Right hindlimb (tissue), 1 donor: ENCODE data around the gene CFAP77.

ENCODE experiments used
- DNase-seq: peaks from one replicate; pipeline ENCODE4 v3.0.0-alpha.2; 2018

The CFAP77 gene

DNA sequence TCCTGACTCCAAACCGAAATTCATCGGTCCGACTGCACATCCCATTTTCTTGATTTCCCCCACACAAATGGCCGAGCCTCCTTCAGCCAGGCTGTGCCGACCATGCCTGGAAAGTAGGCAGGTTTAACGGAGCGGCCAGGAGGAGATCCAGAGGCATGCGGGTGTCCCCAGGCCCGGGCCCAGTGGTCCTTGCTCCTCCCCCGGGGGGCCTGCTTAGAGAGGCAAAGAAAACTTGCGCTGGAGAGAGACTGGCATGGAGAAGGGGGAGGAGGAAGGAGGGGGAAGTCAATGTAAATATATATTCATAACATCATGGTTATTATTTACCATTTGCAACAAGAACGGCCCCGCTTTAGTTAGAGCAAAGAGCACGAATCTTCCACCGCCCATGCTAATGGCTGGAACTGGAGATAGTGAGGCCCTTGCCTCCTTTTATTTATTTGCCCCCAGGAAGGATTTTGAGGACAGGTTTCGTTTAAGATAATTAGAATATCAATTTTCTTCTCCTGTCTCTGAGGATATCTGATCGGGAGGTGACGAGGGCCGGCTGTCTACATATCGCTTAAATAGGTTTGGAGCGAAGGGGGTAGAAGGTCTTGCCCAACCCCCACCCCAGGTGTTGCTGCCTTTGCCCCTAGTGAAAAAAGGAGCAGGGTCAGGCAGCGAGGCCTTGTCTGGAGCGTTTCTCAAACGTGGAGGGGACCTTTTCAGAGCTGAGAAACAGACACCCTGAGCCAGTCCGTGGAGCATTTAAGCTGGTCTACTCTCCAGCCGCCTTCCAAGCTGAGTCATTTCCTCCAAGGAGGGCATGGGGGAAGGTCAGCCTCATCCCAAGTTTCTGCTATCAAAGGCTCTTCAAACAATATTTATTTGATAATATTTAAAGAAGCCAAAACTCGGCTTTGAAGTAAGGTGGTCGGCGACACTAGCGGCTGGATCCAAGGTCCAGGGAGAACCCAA, 174.9 kb downstream of the CFAP77 start:
- no peak for DNase-seq

DNA sequence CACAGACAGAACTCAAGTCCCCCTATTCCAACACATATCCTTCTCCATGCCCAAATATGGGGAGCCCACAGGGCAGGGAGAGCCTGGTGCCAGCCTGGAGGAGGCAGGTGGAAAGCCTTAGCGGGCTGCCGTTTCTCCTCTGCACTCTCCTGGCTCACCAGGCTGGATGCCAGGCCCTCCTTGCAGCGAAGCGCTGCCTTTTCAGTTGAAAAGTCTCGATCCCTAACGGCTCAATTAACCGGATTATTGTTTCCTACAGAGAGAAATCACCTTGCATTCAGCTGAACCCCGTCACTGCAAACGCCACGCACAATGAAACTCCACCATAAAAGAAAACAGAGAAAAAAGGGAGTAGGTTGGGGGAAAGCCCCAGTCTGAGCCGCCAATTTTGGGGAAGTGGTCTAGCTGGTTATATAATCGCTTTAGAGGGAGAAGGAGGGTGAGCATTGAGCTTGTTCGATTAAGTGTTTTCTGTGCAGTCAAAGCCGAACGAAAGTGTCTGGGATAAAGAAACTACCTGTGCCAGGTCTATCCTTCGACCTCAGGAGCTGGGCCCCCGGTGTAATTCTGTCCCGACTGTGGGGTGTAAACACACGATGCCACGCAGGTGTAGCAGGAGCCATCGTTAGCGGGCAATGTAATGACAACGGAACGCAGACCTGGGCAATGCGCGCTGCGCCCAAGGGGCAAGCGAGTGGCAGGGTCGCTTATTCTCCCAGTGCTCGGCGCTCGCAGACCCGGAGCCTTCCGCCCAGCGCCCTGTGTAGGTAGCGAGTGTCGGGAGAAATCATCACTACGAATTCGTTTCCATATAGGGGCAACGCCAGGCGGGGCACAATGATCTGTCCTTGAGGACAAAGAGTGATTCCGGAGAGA, 176.2 kb downstream of the CFAP77 start:
- DNase-seq = no peak

DNA sequence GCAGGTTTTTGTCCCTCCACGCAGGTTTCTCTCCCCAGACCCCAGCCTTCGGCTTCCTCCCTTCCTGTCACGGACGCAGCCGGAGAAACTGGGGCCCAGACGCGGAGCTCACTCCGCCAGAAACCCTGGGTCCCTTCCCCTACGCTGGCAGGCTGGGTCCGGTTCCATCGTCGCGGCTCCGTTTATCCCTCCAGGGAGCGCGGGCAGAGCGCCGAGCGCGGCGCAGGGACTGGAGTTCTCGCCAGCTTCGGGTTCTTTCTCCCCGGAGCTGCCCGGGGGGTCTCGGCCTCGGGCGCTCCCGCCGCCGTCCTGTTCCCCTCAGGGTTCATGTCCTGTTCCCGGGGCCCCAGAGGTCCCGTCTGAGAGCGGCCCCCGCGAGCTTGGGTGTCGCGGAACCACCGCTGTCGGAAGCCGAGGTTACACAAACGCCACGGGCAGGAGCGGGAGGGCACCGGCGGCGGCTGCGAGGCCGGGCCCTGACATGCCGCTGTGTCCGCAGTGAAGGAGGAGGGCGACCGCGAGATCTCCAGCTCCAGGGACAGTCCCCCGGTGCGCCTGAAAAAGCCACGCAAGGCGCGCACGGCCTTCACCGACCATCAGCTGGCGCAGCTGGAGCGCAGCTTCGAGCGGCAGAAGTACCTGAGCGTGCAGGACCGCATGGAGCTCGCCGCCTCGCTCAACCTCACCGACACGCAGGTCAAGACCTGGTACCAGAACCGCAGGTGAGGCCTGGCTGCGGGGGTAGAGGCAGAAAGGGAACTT, 177.0 kb downstream of the CFAP77 start:
- no peak for DNase-seq

DNA sequence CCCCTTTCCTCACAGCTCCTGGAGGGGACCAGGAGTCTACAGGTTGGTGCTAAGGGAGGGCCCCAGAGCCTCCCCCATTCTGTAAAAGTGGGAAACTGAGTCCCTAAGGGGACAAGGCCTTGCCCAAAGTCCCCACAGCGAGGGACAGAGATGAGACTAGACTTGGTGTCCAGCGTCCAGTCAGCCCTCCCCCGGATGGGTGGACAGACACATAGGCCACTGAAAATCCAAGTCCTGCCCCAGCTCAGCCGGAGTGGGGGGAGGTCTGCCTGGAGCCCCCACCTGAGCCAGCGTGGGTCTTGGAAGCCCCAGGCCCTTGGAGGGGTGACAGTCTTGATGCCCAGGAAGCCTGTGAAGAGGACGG, 177.6 kb downstream of the CFAP77 start:
- DNase-seq = no peak

DNA sequence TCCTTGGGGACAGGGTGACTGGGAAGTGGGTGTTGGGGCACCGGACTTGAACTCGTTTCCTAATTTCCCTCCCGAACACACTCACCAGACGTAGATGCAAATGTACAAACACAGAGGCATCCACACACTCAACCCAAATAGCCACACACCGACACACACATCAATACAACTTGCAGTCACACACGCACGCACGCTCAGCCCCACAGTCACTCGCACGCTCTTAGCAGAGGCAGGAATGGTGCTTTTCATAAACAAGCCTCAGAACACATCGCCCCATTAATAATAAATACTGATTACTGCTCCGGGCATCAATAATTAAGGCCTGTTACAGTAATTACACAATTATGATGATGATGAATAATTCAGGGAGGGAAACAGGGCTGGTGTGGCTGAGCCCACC, 178.1 kb downstream of the CFAP77 start:
- no peak for DNase-seq

DNA sequence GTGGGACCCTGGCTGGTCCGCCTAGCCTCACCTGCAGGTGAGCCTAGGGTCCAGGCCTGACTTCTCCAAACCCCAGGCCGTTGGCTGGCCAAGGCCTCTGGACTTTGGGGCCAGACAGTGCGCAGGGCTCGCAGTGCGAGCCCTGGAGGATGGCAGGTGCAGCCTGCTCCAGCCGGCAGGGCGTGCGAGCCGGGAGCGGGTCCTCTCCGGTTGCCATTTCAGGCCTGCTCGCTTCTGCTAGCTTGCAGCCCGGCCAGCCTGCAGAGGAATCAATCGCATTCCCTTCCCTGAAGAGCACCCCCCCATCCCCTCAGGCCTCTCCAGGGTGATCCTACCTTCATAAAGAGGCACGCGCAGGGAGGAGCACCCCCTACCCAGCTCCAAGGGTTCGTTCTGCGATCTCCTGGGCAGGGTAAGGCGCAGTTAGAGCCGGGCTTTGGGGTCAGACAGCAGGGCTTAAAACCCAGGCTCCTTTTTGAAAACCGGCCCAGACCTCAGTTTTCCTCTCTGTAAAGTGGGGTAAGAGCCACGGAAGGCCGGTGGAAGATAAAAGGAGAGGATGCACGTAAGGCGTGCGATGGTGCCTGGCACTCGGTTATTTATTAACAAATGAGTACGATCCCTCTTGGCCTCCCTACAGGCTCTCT, 178.6 kb downstream of the CFAP77 start:
- DNase-seq = no peak

DNA sequence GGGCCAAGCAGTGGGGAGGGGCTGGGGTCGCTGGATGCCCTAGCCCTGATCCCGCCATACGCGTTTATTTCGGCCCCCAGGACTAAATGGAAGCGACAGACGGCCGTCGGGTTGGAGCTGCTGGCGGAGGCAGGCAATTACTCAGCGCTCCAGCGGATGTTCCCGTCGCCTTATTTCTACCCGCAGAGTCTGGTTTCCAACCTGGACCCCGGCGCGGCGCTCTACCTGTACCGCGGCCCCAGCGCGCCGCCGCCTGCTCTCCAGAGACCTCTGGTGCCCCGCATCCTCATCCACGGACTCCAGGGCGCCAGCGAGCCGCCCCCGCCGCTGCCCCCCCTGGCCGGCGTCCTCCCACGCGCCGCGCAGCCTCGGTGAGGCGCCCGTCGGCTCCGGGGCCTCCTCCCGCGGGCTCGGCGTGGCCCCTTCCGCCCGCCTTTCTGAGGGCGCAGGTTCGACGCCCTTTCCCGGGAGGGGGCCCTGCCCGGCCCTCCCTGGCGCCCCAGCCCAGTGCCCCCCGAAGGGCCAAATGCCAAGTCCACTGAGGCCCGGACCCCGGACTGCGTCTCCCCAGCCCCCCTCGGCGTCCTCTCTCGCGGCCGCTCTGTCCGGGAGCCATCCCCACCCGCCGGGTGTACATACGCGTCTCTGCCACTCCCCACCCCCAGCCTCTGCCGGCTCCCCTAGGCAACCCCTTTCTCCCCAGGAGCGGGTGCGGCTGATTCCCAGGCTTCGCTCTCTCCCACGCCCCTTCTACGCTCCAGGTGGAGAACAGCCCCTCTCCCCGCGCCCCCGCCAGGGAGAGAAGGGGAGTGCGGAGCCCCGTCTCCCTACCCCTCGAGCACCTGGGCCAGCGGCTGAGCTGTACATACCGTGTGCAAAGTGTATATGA, 179.4 kb downstream of the CFAP77 start:
- DNase-seq = no peak

DNA sequence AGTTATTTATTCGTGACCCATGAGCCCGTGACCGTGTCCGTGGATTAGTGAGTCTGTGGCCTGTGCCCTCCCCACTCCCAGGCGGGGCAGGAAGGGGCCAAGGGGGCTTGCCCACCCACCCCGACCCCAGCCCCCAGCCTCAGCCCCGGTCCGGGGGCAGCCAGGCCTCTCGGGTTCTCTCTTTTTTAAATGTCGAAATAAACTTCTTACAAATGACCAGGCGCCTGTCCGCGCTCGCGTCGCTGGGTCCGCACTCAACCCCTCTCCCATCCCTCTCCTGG, 180.0 kb downstream of the CFAP77 start:
- DNase-seq = no peak

DNA sequence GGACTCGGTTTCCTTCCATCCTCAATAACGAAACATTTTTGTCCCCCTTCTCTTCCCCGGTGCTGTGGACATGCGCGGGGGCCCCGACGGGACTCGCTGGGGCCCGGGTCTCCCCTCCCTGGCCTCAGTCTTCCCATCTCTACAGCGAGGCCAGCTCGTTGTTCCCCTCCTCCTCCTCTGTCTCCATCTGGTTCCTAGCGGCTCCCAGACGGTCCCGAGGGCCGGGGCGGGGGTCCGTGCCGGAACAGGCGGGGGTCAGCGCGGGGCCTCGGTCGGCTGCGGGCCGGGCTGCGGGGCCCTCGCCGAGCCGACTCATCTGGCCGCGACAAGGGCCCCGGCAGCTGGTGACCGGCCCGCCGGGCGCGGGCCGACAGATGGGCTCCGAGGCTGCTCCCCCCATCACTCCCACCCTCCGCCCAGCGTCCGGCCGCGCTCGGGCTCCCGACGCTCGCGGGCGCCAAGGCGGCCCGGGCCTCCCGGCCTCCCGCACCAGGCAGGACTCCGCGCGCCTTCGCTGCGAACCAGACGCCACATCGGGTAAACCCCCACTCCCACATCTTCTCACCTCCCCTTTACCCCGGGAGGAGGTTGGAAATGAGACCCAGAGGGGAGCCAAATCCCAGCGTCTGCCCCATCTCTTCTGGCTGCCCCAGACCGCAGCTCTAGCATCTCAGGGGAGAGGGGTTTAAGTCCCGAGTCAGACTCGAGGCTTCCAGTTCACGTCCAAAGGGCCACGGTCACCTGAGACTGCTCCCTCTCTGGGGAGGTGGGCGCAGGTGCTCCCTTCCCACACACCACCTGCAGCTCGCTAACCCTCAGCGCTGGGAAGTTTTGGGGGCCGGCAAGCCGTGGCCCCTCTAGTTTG, 180.5 kb downstream of the CFAP77 start:
- DNase-seq = no peak

DNA sequence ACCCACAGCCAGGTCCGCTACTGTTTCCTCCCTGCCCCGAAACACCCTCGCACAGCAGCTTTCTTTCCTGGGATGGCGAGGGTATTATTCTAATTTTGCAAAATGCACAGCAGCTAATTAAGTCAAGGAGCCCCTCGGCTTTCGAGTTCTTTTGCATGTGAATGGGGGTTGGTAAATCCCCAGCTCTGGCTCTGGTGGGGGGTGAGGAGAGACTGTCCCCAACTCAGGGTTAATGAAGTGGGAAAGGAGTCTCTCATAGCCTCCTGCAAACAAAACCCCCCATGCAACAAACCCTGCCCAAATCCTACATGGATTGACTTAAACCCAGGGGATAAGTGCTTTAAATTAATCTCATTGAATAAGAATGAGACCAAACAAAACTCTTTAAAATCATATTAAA, 181.2 kb downstream of the CFAP77 start:
- no peak for DNase-seq

DNA sequence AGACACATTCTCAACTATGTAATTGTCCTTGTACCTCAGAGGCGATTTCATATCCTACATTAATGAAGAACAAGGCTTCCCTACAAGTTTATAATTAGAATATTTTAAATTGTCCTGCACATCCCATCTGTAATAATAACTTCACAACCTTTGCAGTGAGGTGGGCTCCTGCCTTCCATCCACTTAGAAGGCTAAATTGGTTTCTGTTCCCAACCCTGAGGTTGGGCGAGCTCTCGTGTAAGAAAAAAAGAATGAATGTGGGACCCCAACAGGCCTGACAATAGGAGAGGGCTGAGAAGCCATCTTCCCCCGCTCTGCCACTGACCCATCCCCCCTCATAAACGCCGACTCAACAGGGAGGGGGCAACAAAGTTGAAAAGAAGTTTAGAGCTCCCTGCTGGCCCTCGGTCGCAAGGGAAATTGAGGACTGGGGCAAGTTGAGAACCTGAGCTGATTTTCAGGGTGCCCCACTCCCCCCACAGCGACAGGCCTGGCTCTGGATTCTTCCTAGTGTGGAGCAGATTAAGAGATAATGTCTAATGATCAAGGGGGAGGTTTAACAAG, 181.8 kb downstream of the CFAP77 start:
- DNase-seq = no peak

DNA sequence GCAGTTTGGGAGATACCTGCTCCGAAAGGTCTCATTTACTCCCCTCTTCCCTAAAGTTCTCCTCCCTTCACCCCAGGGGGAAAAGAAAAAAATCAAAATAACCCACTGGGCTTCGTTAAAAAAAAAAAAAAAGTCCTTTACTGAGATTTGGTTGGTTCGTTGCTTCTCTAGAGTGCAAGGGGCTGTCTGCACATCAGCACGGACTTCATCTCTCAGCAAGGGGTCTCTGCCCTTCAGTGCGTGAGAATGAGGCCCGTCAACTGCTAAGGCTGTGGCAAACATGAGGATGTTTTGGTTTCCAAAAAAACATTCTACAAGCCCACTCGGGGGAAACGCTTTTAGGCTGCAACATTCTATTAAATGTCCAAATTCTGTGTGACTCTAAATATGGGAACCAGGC, 182.4 kb downstream of the CFAP77 start:
- DNase-seq = no peak

DNA sequence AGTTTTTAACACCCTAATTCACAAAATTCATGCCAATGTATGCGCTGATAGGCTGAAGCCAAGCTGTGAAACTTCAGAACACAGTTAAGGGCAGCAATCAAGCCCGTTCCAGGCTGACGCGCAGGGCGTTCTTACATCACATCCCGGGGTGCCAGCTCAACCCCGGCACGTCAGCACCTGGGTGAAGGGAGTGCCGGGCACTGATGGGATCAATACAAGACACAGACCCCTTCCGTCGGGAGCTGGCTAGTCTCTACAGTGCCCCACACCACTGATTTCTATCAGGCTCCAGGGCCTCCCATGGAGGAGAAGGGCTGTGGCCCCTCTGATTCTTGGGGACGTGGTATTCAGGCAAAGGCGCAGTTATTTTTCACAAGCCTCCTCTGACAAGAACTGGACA, 184.4 kb downstream of the CFAP77 start:
- no peak for DNase-seq

DNA sequence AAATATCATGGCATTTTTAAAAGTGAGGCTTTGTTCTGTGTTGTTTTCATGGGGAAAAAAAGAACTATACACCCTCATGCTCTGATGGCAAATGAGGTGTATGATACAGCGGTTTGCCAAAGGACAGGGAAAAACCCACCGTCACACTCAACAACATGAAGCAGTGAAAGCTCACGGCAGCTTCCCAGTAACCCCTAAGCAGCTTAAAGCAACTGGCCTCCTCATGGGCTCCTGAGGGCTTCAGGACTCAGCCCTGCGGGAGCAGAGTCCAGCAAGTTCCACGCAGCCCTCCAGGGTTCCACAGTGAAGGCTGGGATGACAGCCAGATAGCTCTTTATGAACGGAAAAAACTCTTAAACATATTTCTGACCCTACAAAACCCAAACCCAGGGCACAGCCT, 185.3 kb downstream of the CFAP77 start:
- no peak for DNase-seq

DNA sequence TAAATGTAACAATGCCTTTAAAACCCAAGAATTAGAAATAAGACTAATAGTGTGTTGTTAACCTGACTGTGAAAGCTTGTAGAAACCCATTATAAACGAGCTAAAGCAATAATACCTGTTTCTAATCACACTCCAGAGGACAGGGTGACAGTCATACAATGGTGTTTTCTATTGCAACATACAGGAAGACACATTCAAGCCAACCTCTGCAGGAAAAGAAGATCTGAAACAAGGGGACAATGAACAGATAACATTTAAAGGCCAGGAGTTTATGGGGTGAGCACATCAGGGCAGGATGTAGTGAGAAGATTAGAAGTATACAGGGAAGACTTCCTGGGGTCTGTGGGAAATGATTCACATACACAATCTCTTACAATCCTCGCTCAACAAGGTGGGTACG, 186.2 kb downstream of the CFAP77 start:
- DNase-seq = no peak

DNA sequence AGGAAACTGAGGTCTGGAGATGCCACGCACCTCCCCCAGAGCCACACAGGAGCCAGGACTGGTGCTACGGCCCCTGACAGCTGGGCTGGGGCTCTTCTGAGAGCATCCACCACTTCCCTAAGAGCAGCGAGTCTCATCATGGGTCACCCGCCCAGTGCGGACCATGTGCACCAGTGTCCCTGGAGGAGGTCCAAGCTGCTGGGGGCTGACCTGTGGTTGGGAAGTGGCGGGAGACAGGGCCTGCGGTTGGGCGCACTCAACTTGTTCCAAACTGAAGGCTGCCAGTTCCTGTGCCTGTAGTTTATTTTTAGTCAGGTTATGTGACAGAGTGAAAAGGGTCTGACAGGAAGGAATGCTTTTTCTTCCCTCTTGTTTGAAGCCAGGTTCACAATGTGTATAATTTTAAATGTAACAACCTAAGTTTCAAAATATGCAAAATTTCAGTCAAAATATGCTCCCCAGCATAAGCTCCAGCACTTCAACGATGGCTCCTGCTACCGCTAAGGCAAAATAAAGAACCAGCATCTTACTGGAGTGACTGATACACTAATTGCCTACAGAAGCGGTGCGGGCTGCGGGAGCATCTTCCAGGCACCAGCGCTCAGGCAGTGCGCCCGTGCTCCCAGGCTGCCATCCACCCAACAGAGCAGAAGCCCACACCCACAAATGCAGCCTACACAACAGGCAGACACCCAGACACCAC, 187.2 kb downstream of the CFAP77 start:
- peak; percentile 41 for DNase-seq

DNA sequence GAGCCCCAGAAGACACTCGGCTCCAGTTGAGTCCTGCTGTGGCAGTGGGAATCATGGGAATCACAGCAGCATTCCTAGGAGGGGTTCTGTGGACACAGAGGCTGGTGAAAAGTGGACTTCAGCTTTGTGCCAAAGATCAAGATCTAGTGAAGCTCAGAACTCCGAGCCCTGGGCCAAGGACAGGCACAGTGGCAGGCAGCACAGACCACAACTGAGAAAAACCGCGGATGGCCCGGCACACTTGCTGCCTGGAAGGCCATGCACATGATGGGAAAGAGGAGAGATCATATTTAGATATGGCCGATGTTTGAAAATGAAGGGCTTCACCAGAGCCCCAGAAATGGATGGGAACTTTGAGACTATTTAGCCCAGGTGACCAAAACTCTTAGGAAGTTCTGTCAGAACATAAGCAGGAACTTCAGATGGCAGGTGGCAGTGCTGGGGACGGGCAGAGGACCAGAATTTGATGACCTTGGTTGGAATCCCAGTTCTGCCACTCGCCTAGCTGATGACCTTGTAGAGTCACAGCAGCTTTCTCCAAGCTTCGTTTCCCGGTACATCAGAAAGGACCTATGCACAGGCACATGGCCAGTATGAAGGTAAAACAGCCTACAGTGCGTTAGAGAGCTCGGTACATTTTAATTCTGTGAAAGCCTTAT, 190.4 kb downstream of the CFAP77 start:
- DNase-seq = no peak

DNA sequence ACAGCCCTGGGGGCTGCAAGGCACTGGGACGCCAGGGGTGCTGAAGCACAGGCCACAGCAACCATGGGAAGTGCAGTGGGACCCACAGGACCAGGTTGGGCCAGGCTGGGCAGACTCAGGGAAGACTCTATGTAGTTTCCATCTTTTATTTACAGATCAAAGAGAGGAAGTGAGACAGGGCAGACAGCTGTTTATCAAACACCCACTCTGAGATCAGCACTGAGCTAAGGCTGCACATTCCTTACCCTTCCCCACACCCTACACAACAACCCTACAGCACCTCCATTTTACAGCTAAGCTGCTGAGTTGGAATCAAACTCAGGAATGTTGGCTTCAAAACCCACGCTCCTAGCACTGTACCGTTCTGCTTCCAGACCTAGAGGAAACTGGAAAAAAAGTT, 192.2 kb downstream of the CFAP77 start:
- no peak for DNase-seq

DNA sequence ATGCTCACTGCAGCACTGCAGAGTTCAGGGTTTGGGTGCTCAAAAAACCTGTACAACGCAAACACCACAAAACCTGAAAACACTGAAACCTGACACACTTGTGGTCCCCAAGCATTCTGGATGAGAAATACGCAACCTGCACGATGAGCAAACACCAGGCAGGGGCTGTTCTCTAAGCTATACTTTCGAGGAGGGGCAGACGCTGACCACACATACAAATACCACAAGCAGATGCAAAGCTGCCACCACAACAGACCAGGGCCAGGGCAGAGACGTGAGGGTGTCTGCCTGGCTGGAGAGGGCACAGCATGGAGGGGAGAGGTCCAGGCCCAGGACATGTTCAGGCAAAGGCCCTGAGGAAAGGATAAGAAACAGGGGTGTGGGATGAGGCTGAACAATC, 195.4 kb downstream of the CFAP77 start:
- DNase-seq = no peak
